WI38 (cell line): ENCODE measurements around the gene ZFYVE9.

Experiments
- H3K4me3 ChIP-seq: 2 replicates; pipeline ENCODE4 v1.5.1; 2011; ENCODE audit warnings: low read depth, mild to moderate bottlenecking, control low read depth, low read length
- TF ChIP-seq, protein P1 (sequence below): IDR thresholded peaks from 2 replicates; pipeline ENCODE4 v1.5.1; 2012; ENCODE audit warnings: low read depth, mild to moderate bottlenecking, control low read depth, low read length

The ZFYVE9 gene

DNA sequence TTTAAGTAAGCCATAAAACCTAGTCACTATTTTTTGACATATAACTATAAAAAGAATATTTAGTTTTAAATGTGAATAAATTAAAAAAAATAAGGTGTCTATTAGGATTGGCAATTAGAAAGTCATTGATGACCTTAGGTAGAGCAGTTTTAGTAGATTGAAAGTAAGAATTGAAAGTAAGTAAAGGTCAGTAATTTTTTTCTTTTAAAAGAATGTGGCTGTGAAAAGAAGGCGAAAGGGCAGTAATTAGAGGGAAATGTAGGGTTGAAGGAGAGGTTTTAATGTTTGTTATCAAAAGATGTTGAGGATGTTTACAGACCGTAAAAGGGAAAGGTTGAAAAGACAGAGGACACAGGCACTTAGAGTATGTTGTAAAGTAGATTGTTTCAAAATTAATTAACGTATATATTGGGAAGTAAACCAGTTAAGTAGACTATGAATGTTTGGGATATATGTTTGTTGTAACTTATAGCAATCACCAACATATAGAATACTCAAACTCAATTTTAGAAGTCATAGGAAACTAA lies 41.0 kb downstream of the ZFYVE9 start:
- no peak overlapping the region for H3K4me3 ChIP-seq
- TF ChIP-seq, protein P1, sequence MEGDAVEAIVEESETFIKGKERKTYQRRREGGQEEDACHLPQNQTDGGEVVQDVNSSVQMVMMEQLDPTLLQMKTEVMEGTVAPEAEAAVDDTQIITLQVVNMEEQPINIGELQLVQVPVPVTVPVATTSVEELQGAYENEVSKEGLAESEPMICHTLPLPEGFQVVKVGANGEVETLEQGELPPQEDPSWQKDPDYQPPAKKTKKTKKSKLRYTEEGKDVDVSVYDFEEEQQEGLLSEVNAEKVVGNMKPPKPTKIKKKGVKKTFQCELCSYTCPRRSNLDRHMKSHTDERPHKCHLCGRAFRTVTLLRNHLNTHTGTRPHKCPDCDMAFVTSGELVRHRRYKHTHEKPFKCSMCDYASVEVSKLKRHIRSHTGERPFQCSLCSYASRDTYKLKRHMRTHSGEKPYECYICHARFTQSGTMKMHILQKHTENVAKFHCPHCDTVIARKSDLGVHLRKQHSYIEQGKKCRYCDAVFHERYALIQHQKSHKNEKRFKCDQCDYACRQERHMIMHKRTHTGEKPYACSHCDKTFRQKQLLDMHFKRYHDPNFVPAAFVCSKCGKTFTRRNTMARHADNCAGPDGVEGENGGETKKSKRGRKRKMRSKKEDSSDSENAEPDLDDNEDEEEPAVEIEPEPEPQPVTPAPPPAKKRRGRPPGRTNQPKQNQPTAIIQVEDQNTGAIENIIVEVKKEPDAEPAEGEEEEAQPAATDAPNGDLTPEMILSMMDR: no peak

DNA sequence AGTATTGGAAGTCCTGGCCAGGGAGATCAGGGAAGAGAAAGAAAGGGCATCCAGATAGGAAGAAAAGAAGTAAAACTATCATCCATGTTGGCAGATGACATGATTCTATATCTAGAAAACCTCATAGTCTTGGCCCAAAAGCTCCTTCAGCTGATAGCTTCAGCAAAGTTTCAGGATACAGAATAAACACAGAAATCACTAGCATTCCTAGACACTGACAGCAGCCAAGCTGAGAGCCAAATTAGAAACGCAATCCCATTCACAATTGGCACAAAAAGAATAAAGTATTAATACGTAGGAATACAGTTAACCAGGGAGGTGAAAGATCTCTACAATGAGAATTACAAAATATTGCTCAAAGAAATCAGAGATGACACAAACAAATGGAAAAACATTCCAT lies 44.6 kb downstream of the ZFYVE9 start:
- no peak overlapping the region for H3K4me3 ChIP-seq
- TF ChIP-seq, protein P1: no peak

DNA sequence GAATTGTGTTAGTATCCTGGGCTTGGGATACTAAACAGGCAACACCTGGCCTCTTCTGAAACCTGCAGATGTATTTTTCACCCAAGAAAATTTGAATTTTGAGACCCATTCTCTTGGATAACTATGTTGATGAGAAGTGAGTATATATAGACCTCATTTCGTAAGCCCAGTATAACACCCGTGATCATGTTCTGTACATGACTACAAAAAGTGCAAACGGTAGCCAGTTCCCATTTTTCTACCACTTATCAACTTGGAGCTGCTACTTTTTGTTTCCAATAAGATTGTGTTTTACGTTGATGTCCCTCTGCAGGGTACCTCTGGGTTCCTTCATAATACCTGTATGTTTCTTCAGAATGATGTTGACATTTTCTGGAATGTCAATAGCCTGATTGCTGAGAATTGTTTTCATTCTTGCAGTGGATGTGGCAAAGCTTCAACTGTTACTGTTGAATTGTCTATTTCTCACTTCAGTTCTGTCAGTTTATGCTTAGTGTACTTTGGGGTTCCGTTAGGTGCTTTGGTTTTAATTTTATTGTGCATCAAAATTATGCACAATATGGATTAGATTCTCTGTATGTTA lies 48.1 kb downstream of the ZFYVE9 start:
- TF ChIP-seq, protein P1: no peak
- no peak overlapping the region for H3K4me3 ChIP-seq

DNA sequence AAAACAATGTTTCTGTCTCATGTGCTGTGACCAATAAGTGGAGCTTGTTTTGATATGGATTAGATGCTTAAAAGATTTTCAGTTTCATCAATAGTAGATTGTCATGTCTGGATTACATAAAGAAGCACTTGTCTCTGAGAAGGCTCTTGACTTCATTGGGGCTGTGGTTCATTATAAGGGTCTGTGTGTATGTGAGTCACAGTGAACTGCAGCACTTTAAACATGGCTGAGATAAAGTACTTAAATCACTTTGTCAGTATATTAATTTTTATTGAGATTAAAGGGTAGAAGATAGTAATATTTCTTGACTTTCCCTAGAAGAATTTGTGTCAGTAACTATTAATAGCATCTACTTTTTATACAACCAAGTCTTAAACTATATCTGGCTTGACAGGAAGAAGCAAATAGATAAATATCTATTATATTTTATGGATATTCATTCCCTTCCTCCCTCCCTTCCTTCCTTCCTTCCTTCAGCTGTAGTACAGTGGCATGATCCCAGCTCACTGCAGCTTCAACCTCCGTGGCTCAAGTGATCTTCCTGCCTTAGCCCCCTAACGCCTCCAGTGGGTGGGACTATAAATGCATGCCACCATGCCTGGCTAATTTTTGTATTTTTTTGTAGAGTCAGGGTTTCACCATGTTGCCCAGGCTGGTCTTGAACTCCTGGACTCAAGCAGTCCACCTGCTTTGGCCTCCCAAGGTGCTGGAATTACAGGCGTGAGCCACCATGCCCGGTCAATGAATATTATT lies 48.8 kb downstream of the ZFYVE9 start:
- TF ChIP-seq, protein P1: no peak
- no peak overlapping the region for H3K4me3 ChIP-seq

DNA sequence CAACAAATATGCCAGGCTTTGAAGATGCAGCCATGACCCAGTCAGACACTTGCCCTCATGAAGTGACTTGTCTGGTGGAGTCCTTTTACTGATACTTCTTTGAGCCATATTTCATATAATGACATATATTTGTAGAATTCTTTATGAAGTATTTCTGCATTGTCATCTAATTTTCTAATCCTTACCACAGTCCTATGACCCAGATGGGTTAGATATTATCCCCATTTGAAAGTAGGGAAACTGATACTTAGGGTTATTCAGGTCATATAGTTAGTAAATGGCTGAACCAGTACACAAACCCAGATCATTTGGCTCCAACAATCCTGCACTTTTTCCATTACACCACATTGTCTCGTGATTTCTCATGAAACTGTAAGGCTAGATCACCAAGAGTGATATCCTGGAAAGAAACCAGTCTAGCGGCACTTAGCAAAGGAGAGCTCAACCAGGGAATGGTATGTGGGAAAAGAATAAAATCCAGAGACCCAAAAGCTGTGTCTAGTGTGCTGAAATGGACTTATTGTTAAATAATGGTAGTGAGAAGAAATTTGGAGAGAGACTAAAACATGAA lies 49.6 kb downstream of the ZFYVE9 start:
- TF ChIP-seq, protein P1: no peak
- H3K4me3 ChIP-seq: no peak overlapping the region

DNA sequence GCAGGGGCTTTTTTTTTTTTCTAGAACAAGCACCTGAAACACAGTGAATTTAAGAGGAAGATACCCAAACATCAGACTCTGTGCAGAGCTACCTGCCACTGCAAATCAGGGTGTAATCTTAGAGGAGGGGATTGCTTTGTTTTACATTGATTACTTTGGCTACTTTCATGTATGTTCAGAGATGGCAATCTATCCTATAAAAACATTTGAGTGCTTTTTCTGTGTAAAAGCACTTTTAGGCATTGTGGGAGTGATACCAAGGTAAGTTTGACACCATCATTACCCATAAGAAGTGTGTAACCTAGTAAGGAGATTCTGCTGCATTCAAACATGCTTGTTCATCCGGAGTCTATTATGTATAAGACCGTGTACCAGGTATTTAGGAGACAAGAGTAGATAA lies 50.1 kb downstream of the ZFYVE9 start:
- TF ChIP-seq, protein P1: no peak
- no peak overlapping the region for H3K4me3 ChIP-seq

DNA sequence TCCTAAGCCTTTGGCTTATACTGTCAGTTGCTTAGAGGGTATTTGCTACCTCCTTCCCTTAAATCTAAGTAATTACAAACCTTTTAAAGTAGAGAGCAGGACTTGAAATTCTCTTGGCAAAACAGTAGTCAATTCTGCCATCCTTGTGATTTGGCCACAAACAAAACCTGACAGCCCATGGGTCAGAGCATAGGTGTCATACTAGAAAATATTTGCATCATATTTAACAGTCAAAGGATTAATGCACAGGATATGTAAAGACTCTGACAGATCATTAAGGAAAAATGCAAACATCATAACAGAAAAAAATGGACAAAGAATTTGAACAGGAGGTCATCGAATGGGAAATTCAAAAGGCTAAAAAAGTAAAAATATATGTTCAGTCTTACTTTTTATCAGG lies 50.5 kb downstream of the ZFYVE9 start:
- TF ChIP-seq, protein P1: no peak
- no peak overlapping the region for H3K4me3 ChIP-seq
